Kasumi-1 (cell line): ENCODE measurements around the gene EFCAB5.
A peak's percentile ranks its signal among the peaks of the same experiment; 100 is the strongest.
"Not testable (repeated sequence)": the region's sequence is repeated elsewhere in the genome, so short reads cannot be mapped to it uniquely, and the experiment has no call there.

Experiments used
- DNase-seq, 2 experiments: peaks; one replicate each; lab custom pipeline; 2025; lab: John Stamatoyannopoulos, UW

Gene EFCAB5

GRCh38 chr17:29941334-29941733 is at the start of gene EFCAB5:
TSS of gene EFCAB5 (plus strand) at chr17:29941634. CDS start at chr17:29941797, 163 bp downstream.
- no peak for DNase-seq

- DNase-seq = no peak
These were observed 49.2 kb upstream of the EFCAB5 start for GRCh38 chr17:29892201-29892600.

GRCh38 chr17:29897136-29897535 is 44.3 kb upstream of the EFCAB5 start:
- DNase-seq = not testable (repeated sequence)

- DNase-seq = no peak
These were observed 38.0 kb upstream of the EFCAB5 start for GRCh38 chr17:29903471-29903870.

- DNase-seq = no peak
These were observed 36.2 kb upstream of the EFCAB5 start for GRCh38 chr17:29905086-29905878.

- no peak for DNase-seq
These were observed 35.6 kb upstream of the EFCAB5 start for GRCh38 chr17:29905879-29906167.

- no peak for DNase-seq
These were observed 34.5 kb upstream of the EFCAB5 start for GRCh38 chr17:29906969-29907368.

- no peak for DNase-seq
These were observed 32.0 kb upstream of the EFCAB5 start for GRCh38 chr17:29909236-29910003.

- no peak for DNase-seq
These were observed 29.7 kb upstream of the EFCAB5 start for GRCh38 chr17:29911641-29912177.

GRCh38 chr17:29914819-29915537 is 26.5 kb upstream of the EFCAB5 start:
- no peak for DNase-seq

GRCh38 chr17:29918016-29918415 is 23.4 kb upstream of the EFCAB5 start:
- DNase-seq = no peak

GRCh38 chr17:29918922-29919856 is 22.2 kb upstream of the EFCAB5 start:
- peak in 1 of 2 experiments; percentile 23 for DNase-seq

- no peak for DNase-seq
These were observed 16.6 kb upstream of the EFCAB5 start for GRCh38 chr17:29924786-29925185.

- no peak for DNase-seq
These were observed 13.9 kb upstream of the EFCAB5 start for GRCh38 chr17:29927546-29927945.

GRCh38 chr17:29929006-29929532 is 12.4 kb upstream of the EFCAB5 start:
- DNase-seq = peak; percentile 44 to 53

- DNase-seq = peak; percentile 87 to 88
These were observed 11.7 kb upstream of the EFCAB5 start, which contains the start of gene SSH2 for GRCh38 chr17:29929533-29930408. TSS of gene SSH2 (minus strand) at chr17:29930228. CDS start at chr17:29930000, 228 bp downstream.

- peak; percentile 68 for DNase-seq
These were observed 10.9 kb upstream of the EFCAB5 start for GRCh38 chr17:29930409-29931010.

- peak; percentile 95 to 96 for DNase-seq
These were observed 10.1 kb upstream of the EFCAB5 start for GRCh38 chr17:29931231-29931932.

GRCh38 chr17:29933379-29933778 is 8.1 kb upstream of the EFCAB5 start:
- DNase-seq = peak in 1 of 2 experiments; percentile 9
